Left lung (tissue), 10 donors: ENCODE data around the gene RCAN3. TPM values are rescaled to one million over a fixed set of nuclear protein-coding genes. Genes with fewer than 3 reads are reported as not detected.
A peak's percentile ranks its signal among the peaks of the same experiment; 100 is the strongest.

ENCODE experiments used
- ATAC-seq: fragments of 200-7000 bp; cut with Tn5 transposase; one replicate; pipeline ENCODE4 v1.9.1; 2020; ENCODE audit warnings: moderate library complexity
- DNase-seq, 4 donors: peaks; one replicate each; pipeline ENCODE4 v3.0.0-alpha.2; 2013 to 2020
- H3K27ac ChIP-seq, 2 donors: fragments of 200-600 bp; sonication (generic) in 1 of 2; one replicate each; pipeline versions ENCODE4 v1.5.0 to v1.8.0; 2020 to 2021
- H3K27me3 ChIP-seq, 2 donors: fragments of 200-600 bp; sonication (generic) in 1 of 2; one replicate each; pipeline versions ENCODE4 v1.5.0 to v1.8.0; 2020 to 2021
- H3K36me3 ChIP-seq, 2 donors: fragments of 200-600 bp; sonication (generic) in 1 of 2; one replicate each; pipeline versions ENCODE4 v1.5.0 to v1.8.0; 2020 to 2021
- H3K4me1 ChIP-seq, 2 donors: fragments of 200-600 bp; one replicate each; pipeline ENCODE4 v1.8.0; 2021
- H3K4me3 ChIP-seq, 2 donors: fragments of 200-600 bp; sonication (generic) in 1 of 2; one replicate each; pipeline versions ENCODE4 v1.5.0 to v1.8.0; 2020 to 2021; ENCODE audit warnings: mild to moderate bottlenecking in 1 of 2
- H3K9me3 ChIP-seq, 2 donors: fragments of 200-600 bp; sonication (generic) in 1 of 2; one replicate each; pipeline versions ENCODE4 v1.5.0 to v1.8.0; 2020 to 2021
- CTCF ChIP-seq, 2 donors: fragments of 200-600 bp; sonication (generic) in 1 of 2; IDR thresholded peaks; one replicate each; pipeline versions ENCODE4 v1.5.0 to v1.8.0; 2021; ENCODE audit warnings: antibody characterized with exemption in 2 of 2
- intact Hi-C, 2 donors: fragments of 100-400 bp; cut with DNase I; formaldehyde crosslinking; loops; one replicate each; pipeline versions ENCODE4 v1.11.2 to v1.14.2; 2022
- polyA plus RNA-seq, 6 donors: library from polyadenylated mRNA; unstranded; fragments of 120-200 nt; gene quantifications; one replicate each; pipeline ENCODE4 v1.2.1, GENCODE V29; 2013; ENCODE audit not compliant: insufficient read length in 6 of 6
- total RNA-seq, 2 donors: library from RNA; stranded (reverse); fragmentation: NEBNext Ultra II Directional; extraction: Animal tissue kit (Norgen Biotek cat#: 25700); gene quantifications; one replicate each; pipeline ENCODE4 v1.2.1, GENCODE V29; 2021
- donor health status: DM: no; HTN: yes; CAD: no.
- donor health status: DM: no; HTN: no; CAD: no.

Gene RCAN3
- total and polyA plus RNA-seq, 8 donors: 8.1 to 15.1 (median 10.9) TPM

- intact Hi-C loops: no loop called here
- no peak for TF ChIP-seq CTCF (IDR thresholded peaks at IDR 0.05)
- no peak for DNase-seq
Observed at GRCh38 chr1:24568475-24568874, 65.8 kb downstream of the RCAN3 start.

GRCh38 chr1:24570265-24571125 is 67.9 kb downstream of the RCAN3 start:
- no peaks in the 10 kb centered on the region for H3K9me3 ChIP-seq
- intact Hi-C loops: no loop called here
- H3K4me3 ChIP-seq: no peak overlapping the region
- no peak overlapping the region for H3K27ac ChIP-seq
- ATAC-seq: no peak
- peaks cover 0 to 5% of the 10 kb centered on the region in 2 donors for H3K27me3 ChIP-seq
- TF ChIP-seq CTCF (IDR thresholded peaks at IDR 0.05): no peak
- H3K4me1 ChIP-seq: no peaks in the 10 kb centered on the region
- DNase-seq: no peak
- no peaks in the 10 kb centered on the region for H3K36me3 ChIP-seq

More at GRCh38 chr1:24568475-24568874, 65.8 kb downstream of the RCAN3 start:
- Histone ChIP-seq H3K27me3 (peaks cover 0 to 5% of the 10 kb centered on the region in 2 donors), H3K4me1 (no peaks in the 10 kb centered on the region), H3K4me3 (no peak overlapping the region), H3K36me3 (no peaks in the 10 kb centered on the region), H3K9me3 (no peaks in the 10 kb centered on the region), H3K27ac (peak overlapping the region in 1 of 2 donors; percentile 57)
- no peak for ATAC-seq

- intact Hi-C loops: no loop called here
- no peak overlapping the region for H3K27ac ChIP-seq
- no peaks in the 10 kb centered on the region for H3K4me1 ChIP-seq
- DNase-seq: no peak
- no peak for TF ChIP-seq CTCF (IDR thresholded peaks at IDR 0.05)
- H3K9me3 ChIP-seq: no peaks in the 10 kb centered on the region
- no peak for ATAC-seq
- no peaks in the 10 kb centered on the region for H3K36me3 ChIP-seq
- H3K27me3 ChIP-seq: peaks cover 0 to 5% of the 10 kb centered on the region in 2 donors
- H3K4me3 ChIP-seq: no peak overlapping the region
Observed at GRCh38 chr1:24572301-24572700, 69.7 kb downstream of the RCAN3 start.

GRCh38 chr1:24575905-24576587 is 73.4 kb downstream of the RCAN3 start:
- H3K27me3 ChIP-seq: no peaks in the 10 kb centered on the region
- TF ChIP-seq CTCF (IDR thresholded peaks at IDR 0.05): no peak
- no peak overlapping the region for H3K27ac ChIP-seq
- H3K4me3 ChIP-seq: no peak overlapping the region
- intact Hi-C loops: no loop called here
- no peaks in the 10 kb centered on the region for H3K4me1 ChIP-seq
- DNase-seq (no peak), ATAC-seq (peak; percentile 84)
- no peaks in the 10 kb centered on the region for H3K36me3 ChIP-seq
- no peaks in the 10 kb centered on the region for H3K9me3 ChIP-seq

- no peak overlapping the region for H3K27ac ChIP-seq
- H3K9me3 ChIP-seq: no peaks in the 10 kb centered on the region
- no peak for DNase-seq
- H3K4me3 ChIP-seq: no peak overlapping the region
- H3K36me3 ChIP-seq: no peaks in the 10 kb centered on the region
- no peaks in the 10 kb centered on the region for H3K4me1 ChIP-seq
- intact Hi-C loops: no loop called here
- no peaks in the 10 kb centered on the region for H3K27me3 ChIP-seq
- no peak for TF ChIP-seq CTCF (IDR thresholded peaks at IDR 0.05)
- no peak for ATAC-seq
Observed at GRCh38 chr1:24578846-24579245, 76.2 kb downstream of the RCAN3 start.
